CD4-positive, alpha-beta T cell treated with Interleukin-17A for 1 hour (primary cell): ENCODE results near the gene PYM1.
A peak's percentile ranks its signal among the peaks of the same experiment; 100 is the strongest.

ENCODE experiments used
- DNase-seq: peaks from one replicate; pipeline ENCODE4 v3.0.0-alpha.2; 2020

The PYM1 gene

DNA sequence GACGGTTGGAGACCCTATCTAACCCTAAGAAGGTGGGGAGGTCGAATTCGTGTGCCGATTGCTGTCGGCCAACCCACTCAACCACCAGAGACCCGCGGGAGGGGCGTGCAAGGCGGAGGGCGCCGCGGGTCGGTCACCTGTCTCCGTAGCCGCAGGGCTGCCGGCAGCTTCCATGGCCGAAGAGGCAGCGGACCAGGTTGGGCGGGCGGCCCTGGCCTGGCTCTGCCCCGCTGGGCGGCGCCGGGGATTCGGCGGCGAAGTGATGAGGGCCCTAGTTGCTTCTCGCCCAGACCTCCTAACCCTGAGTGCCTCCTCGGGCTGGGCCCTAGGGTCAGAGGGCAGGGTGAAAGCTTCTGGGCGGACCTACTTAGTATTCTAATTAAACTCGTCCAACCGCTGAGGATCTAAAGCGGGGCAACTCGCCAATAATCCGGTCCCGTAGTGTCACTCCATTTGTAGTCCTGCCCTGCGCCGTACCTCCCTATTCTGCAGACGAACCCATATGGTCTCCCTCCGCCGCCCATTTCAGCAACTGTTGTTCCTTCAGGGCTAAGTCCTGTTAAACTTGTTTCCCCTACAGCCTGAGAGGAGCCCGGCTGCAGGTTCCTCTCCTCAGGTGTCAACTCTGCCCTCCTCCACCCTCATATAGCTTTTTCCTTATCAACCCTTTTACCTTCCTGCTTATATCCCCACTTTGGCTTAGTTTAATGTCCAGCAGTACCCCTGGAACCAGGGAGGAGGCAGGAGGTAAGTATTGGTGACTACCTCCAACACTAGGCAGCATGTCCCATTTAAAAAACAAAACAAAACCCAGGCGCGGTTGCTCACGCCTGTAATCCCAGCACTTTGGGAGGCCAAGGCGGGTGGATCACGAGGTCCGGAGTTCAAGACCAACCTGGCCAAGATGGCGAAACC is at the start of gene PYM1:
TSS of gene PYM1 (minus strand) at position 307 of the 915 bp plus-strand sequence. CDS start at position 174, 133 bp downstream.
- peak; percentile 82 for DNase-seq

DNA sequence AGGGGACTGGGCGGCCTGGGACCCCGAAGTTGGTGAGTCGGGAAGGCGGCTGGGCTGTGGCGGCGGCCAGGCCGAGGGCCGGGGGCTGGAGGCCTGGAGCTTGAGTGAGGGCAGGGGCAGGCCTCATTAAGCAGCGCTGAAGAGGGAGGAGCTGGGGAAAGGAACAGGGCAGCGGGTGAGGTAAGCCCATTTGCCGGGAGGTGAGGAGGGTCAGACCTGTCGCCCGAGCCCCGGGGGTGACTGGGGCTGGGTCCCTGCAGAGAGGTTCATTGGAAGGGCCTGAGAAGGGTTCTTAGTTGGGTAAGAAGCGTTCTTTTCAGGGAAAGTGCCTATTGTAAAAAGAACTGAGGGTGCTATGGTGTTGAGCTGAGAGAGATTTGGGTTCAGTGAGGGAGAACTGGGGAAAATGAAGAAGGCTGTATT is 46.6 kb upstream of the PYM1 start:
- peak; percentile 49 for DNase-seq

DNA sequence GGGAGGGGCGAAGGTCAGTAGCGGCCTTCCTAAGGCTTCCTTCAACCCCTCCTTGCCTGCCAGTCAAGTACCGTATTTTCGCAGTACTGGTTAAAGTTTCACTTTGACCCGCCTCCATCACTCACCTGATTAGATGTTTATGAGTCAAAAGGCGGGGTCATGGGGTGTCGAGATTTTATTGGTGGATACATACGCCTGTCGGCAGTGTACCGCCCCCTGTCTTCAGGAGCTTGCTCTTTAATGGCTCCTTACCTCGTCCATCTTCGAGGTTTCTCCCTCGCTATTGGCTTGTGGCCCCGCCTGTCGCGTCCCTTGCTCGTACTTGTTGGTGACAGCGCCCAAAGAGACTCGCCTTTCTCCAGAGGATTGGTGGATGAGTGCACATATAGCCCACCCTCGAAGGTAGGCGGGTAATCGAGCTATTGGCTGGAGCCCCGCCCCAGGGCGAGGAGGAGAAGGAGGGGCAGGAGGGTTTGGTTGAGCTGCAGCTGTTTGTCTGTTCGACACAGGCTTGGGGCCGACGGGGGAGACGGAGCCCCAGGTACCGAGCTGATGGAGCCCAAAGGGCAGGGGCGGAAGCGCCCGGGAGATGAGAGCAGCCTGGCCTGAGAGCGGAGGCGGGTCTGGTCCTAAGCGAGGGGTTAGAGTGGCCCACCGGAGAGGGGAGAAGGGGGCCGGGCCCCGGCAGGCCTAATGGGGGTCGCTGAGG is 46.1 kb upstream of the PYM1 start, which contains the start of gene RAB5B:
TSS of gene RAB5B (plus strand) at position 480 of the 709 bp plus-strand sequence. CDS start 12,883 bp downstream, outside the sequence.
- DNase-seq, result peak; percentile 100

DNA sequence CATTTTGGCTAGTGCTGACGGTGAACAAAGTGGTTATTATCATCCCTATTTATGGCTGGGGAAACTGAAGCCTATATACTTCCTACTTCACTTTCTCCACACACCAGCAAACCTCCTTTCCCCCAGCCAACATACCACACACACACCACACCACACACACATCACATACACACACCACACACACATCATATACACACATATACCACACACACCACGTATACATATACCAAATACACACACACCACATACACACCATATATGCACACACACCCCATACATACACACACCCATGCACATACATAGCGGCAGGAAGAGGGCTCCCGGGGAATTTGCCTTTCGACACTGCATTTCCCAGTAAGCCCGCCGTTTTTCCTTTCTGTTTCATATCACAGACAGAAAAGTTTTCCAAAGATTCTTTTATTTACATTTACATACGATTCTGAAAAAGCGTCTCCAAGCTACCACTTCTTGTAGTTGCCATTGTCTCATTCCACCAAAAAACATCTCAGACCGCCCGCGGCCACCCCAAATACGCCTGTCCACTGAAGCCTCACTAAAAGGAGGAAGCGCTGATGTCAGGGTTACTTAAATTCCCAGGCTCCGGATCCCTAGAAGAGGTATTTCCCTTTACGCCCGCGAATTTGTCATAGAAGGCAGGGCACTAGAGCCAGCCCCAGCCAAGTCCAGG is 45.4 kb upstream of the PYM1 start:
- peak; percentile 57 for DNase-seq

DNA sequence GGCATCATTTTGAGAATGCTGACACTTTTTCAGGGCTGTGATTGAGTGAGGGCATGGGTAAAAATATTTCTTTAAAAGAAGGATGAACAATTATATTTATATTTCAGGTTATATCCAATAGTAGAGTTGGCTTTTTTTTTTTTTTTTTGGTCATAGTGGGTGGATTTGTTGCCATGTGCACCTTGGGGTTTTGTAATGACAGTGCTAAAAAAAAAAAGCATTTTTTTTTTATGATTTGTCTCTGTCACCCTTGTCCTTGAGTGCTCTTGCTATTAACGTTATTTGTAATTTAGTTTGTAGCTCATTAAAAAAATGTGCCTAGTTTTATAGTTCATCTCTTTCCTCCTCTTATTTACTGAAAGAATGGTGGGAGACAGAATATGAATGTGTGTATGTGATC is 44.8 kb upstream of the PYM1 start:
- no peak for DNase-seq

DNA sequence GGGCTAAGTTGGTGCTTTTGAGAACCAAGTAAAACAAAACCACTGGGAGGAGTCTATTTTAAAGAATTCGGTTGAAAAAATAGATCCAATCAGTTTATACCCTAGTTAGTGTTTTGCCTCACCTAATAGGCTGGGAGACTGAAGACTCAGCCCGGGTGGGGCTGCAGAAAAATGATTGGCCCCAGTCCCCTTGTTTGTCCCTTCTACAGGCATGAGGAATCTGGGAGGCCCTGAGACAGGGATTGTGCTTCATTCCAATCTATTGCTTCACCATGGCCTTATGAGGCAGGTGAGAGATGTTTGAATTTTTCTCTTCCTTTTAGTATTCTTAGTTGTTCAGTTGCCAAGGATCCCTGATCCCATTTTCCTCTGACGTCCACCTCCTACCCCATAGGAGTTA is 44.3 kb upstream of the PYM1 start:
- DNase-seq, result no peak

DNA sequence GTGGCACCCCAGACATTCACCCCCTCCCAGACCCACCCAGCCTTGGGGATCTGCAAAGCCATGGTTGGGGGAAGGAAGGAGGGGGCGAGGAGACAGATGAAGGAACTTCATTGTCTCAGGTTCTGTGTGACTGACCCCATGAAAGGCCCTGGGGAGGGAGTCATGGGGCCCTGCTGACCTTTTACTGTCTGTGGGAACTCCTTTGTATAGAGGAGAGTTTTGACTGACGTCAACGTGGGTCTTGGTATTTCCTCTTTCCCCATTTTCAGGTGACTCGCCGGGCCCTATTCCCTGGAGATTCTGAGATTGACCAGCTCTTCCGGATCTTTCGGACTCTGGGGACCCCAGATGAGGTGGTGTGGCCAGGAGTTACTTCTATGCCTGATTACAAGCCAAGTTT is 43.1 kb upstream of the PYM1 start:
- DNase-seq, result no peak

DNA sequence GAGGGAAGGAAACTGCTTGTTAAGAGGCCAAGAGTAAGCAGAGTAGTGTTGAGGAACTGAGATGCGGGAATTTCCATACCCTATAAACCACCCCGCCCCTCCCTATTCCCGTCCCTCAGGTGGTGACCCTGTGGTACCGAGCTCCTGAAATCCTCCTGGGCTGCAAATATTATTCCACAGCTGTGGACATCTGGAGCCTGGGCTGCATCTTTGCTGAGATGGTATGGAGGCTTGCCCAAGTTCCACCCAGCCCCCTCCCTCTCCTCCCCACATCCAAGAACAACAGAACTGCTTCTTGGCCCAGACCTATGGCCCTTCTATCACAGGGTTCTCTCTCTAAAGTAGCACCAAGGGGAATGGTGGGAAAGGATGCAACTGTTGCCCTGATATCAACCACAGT is 41.7 kb upstream of the PYM1 start:
- DNase-seq, result no peak

DNA sequence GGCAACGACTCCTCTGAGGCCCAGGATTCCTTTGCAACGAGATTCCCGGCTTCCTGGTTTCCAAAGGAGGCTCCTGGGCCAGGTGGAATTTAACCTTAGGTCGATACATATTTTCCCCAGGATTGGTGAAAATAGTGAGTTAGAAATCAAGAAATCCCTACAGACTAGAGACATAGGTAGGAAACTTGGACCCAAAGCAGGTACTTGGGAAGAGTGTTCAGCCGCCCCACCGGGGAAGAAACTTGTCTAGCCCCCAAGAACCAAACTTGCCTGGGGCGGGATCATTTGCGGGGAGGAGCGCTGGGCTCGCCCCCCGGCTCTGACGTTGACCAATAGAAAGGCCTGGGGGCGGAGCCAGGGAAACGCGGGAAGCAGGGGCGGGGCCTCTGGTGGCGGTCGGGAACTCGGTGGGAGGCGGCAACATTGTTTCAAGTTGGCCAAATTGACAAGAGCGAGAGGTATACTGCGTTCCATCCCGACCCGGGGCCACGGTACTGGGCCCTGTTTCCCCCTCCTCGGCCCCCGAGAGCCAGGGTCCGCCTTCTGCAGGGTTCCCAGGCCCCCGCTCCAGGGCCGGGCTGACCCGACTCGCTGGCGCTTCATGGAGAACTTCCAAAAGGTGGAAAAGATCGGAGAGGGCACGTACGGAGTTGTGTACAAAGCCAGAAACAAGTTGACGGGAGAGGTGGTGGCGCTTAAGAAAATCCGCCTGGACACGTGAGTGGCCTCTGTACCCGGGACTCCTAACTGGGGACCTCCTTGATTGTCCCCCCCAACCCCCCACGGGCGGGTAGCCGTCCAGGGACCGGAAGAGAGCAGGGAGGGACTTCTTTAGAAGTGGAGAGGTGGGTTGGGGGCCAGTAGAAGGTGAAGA is 39.0 kb upstream of the PYM1 start, which contains the start of gene CDK2:
TSS of gene CDK2 (plus strand) at position 423 of the 874 bp plus-strand sequence. CDS start at position 602, 179 bp downstream.
- DNase-seq, result peak; percentile 90

DNA sequence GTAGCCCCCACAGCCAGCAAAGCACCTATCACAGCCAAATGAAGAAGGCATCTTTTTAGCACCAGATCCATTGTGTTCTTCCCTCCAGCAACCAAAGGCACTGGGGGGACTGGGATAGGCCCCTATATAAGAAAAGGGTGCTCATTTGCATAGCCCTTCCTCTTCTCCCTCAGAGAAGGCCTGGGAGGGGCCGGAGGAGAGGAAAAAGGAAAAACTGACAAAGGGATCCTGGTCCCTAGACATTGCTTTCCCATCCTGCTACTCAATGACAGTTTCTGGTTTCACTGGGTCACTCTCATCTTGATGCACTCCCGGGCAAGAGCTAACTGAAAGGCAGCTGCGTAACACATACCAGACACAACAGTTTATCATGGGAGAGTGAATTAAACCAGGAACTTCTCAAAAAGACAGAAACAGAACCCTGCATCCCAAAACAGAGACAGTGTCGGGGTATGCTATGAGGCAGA is 38.3 kb upstream of the PYM1 start, which contains the start of gene PMEL:
TSS of gene PMEL (minus strand) at position 102 of the 467 bp plus-strand sequence. CDS start at position 71, 31 bp downstream.
- DNase-seq, result no peak

DNA sequence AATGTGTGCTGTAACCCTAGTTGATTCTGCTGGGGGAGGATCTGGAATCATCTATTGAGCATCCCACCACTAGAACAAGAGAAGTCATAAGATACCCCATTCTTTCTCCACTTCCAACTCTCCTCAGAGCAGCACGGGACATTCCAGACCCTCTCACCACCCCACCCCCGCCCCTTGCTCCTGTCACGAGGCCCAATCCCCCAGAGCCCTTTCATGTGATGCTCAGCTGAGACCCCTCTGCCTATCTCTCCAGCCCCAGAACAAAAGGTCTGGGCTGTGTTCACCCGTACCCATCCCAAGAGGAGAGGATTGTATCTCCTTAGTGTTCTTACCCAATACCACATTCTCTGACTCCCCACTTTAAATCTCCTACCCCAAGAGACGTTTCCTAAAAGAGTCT is 37.5 kb upstream of the PYM1 start:
- no peak for DNase-seq

DNA sequence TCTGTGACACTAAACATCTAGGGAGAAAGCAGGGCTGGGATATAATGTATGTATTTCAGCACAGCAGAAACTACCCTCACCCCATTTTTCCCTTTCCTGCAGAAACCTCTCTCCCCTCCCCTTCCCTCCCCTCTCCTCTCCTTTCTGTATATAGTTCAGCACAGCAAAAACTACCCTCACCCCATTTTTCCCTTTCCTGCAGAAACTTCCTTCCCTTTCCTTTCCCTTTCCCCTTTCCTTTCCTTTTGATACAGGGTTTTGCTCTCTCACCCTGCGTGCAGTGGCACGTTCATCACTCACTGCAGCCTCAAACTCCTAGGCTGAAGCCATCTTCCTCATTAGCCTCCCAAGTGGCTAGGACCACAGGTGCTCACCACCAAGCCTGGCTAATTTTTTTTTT is 36.1 kb upstream of the PYM1 start:
- DNase-seq, result no peak

DNA sequence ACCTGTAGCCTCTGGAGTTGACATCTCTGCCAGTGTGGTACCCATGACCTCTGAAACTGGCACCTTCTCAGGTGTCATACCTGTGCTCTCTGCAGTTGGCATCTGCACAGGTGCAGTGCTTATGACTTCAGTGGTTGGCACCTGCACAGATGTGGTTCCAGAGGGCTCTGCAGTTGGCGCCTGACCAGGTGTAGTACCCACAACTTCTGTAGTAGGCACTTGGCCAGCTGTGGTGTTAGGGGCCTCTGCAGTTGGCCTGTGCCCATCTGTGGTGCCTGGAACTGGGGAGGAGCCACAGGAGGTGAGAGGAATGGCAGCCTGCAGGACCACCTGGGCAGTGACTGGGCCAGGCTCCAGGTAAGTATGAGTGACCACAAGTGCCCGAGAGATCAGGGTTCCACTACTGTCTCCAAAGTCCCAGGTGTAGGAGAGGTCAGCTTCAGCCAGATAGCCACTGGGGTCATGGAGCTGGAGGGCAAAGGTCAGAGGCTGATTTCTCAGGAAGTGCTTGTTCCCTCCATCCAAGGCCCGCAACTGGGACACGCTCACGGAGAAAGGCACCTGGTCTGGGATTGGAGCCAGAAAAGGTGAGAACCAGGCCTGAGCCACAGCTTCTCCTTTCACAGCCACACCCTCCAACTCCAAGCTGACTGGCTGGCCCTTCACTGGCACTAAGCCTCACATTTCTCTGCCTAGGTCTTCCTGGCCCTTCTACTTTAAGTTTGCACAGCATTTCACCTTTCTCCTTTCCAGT is 29.6 kb upstream of the PYM1 start:
- no peak for DNase-seq

DNA sequence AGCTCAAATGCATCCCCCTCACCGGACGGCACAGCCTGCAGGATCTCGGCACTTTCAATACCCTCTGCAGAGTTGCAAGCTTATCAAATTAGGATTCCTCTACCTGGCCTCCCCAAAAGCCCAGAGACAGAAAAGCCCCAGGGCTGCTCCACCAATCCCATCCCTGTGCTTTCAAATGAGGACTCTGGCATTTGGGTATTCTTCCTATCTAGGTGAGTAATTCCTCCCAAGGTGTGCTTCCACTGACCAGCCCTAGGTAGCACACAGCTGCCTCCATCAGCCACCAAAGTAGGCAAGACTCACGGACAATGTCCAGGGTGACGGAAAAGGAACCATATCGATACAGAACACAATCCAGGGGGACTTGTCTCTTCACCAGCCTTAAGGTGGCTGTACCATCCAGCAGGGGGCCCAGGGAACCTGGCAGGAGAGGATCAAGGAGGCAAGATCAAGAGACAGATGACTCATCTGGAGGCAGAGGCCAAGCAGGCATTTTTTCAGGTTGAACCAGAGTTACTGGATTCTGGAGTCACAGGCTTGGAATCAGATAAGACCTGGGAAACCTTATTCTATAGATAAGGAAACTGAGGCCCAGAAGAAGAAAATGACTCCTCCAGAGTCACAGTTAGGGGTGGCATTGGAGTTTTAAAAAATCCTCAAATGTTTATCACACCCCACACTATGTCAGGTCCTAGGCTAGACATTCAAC is 28.3 kb upstream of the PYM1 start:
- peak; percentile 46 for DNase-seq

DNA sequence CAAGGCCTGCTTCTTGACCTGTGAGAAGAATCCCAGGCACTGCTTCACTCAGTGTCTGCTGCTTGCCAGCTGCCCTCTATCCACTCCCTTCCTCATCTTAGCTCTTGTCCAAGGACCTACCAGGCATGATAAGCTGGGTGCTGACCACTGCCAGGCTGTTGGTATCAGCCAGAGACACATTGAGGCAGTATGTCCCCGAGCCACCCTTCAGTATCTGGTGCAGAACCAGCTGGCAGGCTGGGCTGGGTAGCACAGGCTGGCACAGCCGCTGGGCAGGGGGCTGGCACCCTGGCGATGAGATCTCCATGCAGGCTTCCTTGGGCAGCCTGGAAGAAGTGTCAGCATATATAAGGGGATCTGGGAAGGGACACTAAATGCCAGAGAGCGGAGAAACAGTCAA is 27.6 kb upstream of the PYM1 start:
- DNase-seq, result no peak

DNA sequence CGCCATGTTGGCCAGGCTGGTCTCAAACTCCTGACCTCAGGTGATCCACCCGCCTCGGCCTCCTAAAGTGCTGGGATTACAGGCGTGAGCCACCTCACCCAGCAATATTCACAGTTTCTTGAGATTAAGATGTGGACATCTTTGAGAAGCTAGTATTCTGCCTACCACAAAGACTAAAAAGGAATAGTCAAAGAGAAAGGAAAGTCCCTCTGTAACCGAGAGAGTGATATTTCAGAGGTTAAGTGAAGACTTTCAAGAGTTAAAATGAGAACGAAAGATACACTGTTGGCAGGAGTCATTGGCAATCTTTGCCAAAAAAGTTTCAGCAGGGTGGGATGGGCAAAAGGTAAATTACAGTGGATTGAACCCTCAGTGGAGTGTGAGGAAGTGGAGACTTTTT is 18.9 kb upstream of the PYM1 start:
- no peak for DNase-seq

DNA sequence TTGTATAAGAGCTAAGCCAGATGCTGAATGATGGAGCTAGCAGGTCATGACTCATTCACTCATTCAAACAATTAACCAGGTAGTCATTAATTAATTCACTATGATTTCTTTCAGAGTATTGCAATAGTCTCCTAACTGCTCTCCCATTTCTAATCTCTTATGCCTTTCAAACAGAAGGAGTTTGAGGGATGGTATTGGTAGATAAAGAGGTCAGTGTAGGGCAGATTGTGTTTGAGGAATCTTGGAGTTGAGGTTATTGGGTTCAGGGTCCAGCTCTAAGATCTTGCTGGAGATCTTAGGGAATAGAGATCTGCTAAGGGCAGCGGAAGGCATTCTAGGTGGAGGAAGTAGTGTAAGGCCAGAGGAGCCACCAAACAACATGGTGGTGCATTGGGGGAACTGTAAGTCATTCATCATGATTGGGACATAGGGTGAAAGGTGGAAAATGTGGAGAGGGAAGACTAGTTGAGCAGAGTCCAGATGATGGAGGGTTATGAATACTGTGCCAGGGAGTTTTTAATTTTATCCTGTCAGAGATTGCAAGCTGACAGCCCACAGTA is 15.0 kb upstream of the PYM1 start:
- DNase-seq, result no peak

DNA sequence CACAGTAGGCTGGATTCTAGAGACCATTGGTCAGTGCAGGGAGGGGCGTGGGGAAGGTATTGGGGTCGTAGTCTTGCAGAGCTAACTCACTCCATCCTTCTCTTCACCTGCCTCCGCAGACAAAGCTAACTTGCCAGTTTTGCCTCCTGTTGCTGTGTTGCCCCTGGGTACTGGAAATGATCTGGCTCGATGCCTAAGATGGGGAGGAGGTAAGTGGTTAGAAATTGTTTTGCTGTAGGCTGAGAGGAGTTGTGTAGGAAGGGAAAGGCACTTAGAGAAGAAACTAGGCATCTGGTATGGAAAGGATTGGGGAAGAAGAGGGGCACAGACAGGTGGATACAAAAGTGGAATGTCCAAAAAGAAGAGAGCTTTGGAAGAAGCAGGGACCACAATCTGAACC is 14.4 kb upstream of the PYM1 start:
- no peak for DNase-seq

DNA sequence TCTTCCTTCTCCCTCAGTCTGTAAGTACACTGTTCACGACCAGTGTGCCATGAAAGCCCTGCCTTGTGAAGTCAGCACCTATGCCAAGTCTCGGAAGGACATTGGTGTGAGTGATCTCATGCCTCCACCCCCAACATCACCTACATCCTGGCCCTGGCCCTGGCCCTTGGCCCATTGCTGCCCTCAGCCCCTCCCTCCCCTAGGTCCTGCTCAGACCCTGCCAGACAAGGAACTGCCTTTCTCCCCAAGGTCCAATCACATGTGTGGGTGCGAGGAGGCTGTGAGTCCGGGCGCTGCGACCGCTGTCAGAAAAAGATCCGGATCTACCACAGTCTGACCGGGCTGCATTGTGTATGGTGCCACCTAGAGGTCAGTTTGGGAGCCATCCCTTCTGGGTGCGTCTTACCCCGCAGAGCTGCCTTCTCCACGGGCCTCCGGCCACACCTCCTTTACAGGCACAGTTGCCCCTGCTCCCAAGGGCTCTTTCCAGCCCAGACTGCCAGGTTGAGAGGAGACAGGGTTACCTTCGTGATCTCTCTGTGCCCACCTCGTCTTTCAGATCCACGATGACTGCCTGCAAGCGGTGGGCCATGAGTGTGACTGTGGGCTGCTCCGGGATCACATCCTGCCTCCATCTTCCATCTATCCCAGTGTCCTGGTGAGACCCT is 12.5 kb upstream of the PYM1 start:
- peak; percentile 90 for DNase-seq
